HepG2 (cell line): ENCODE results near the gene DDAH2. TPM values are rescaled to one million over a fixed set of nuclear protein-coding genes. Genes with fewer than 3 reads are reported as not detected.

Experiments
- DNMT1 ChIP-seq: sonication (generic); formaldehyde crosslinking; IDR thresholded peaks from 2 replicates; pipeline ENCODE4 v1.5.1; 2020; ENCODE audit warnings: mild to moderate bottlenecking, missing genetic modification reagents
- HES4 ChIP-seq: sonication (generic); formaldehyde crosslinking; IDR thresholded peaks from 2 replicates; pipeline ENCODE4 v1.9.0; 2021; ENCODE audit warnings: mild to moderate bottlenecking, missing genetic modification reagents, borderline replicate concordance
- NKX3-1 ChIP-seq: sonication (generic); formaldehyde crosslinking; IDR thresholded peaks from 2 replicates; pipeline ENCODE4 v1.5.0; 2020; ENCODE audit warnings: missing genetic modification reagents
- RARG ChIP-seq: sonication (generic); formaldehyde crosslinking; IDR thresholded peaks from 2 replicates; pipeline ENCODE4 v1.4.0; 2020; ENCODE audit warnings: low read depth, mild to moderate bottlenecking, missing genetic modification reagents
- SAP130 ChIP-seq: IDR thresholded peaks from 2 replicates; pipeline ENCODE4 v1.6.1; 2016; ENCODE audit warnings: low read depth
- ZBTB7A ChIP-seq: sonication (generic); formaldehyde crosslinking; IDR thresholded peaks from 2 replicates; pipeline ENCODE4 v1.8.0; 2022; ENCODE audit warnings: mild to moderate bottlenecking, missing genetic modification reagents
- ZBTB7B ChIP-seq: sonication (generic); formaldehyde crosslinking; IDR thresholded peaks from 2 replicates; pipeline ENCODE4 v1.4.0; 2020; ENCODE audit warnings: missing genetic modification reagents
- ZMYM4 ChIP-seq: sonication (generic); formaldehyde crosslinking; IDR thresholded peaks from 2 replicates; pipeline ENCODE4 v1.8.1; 2023; ENCODE audit warnings: mild to moderate bottlenecking, missing genetic modification reagents
- polyA plus RNA-seq, 8 experiments: library from polyadenylated mRNA; depleted of rRNA in 3 of 8; stranded (reverse) in 7 of 8; unstranded in 1 of 8; fragments of >200 nt; fragmentation: Illumina TruSeq in 4 of 8; extraction: Trizol in 4 of 8; gene quantifications; 2 replicates each; pipeline versions ENCODE4 v1.2.1 to v1.2.3, GENCODE V29; 2011 to 2016; ENCODE audit warnings: low read depth in 4 of 8, missing spikeins in 1 of 8, mixed read lengths in 1 of 8; ENCODE audit not compliant: insufficient read depth in 1 of 8
- total RNA-seq, 5 experiments: library from RNA; depleted of rRNA; stranded (reverse); fragments of >200 nt; fragmentation: Illumina TruSeq; extraction: Trizol; gene quantifications; 2 replicates each; pipeline ENCODE4 v1.2.3, GENCODE V29; 2016; ENCODE audit warnings: low read depth in 1 of 5
- TF ChIP-seq, protein P1 (sequence below): sonication (generic); formaldehyde crosslinking; IDR thresholded peaks from 2 replicates; pipeline ENCODE4 v1.5.1; 2020; ENCODE audit warnings: mild to moderate bottlenecking, missing genetic modification reagents, moderate library complexity
- TF ChIP-seq, protein P2 (sequence below): IDR thresholded peaks from 2 replicates; pipeline ENCODE4 v1.4.0; 2020; ENCODE audit warnings: mild to moderate bottlenecking, missing genetic modification reagents
- TF ChIP-seq, protein P3 (sequence below): sonication (generic); formaldehyde crosslinking; IDR thresholded peaks from 2 replicates; pipeline ENCODE4 v1.4.0; 2020; ENCODE audit warnings: missing genetic modification reagents; ENCODE audit errors: not compliant biosample characterization
- TF ChIP-seq, protein P4 (sequence below): sonication (generic); formaldehyde crosslinking; conservative IDR thresholded peaks from 2 replicates; pipeline ENCODE4 v1.8.1; 2023; ENCODE audit warnings: missing genetic modification reagents
- TF ChIP-seq, protein P5 (sequence below): sonication (generic); formaldehyde crosslinking; IDR thresholded peaks from 2 replicates; pipeline ENCODE4 v1.4.0; 2020; ENCODE audit warnings: missing genetic modification reagents

Gene DDAH2
- total and polyA plus RNA-seq, 2 of the 13 experiments (the other 11 are each of a cell fraction or from before 2014, with no cell fraction given): 16.4 to 21.1 TPM

DNA sequence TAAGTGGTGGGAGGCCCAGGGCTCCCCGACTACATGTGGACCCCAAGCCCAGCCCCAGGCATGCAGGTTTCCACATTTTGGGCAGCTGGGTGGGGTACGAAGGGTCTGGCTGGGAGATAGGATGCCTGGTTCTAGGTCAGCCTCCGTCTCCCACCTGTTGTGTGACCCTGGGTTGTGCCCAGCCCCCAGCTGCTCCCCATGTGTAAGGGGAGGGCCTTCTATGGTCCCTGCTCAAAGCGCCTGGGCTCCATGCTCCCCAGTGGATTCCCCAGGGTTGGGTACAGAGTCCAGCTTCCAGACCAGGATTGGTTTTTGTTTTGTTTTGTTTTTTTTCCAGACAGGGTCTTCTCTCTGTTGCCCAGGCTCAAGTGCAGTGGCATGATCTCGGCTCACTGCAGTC is 49.1 kb upstream of the DDAH2 start (continued):
- TF ChIP-seq, protein P1, sequence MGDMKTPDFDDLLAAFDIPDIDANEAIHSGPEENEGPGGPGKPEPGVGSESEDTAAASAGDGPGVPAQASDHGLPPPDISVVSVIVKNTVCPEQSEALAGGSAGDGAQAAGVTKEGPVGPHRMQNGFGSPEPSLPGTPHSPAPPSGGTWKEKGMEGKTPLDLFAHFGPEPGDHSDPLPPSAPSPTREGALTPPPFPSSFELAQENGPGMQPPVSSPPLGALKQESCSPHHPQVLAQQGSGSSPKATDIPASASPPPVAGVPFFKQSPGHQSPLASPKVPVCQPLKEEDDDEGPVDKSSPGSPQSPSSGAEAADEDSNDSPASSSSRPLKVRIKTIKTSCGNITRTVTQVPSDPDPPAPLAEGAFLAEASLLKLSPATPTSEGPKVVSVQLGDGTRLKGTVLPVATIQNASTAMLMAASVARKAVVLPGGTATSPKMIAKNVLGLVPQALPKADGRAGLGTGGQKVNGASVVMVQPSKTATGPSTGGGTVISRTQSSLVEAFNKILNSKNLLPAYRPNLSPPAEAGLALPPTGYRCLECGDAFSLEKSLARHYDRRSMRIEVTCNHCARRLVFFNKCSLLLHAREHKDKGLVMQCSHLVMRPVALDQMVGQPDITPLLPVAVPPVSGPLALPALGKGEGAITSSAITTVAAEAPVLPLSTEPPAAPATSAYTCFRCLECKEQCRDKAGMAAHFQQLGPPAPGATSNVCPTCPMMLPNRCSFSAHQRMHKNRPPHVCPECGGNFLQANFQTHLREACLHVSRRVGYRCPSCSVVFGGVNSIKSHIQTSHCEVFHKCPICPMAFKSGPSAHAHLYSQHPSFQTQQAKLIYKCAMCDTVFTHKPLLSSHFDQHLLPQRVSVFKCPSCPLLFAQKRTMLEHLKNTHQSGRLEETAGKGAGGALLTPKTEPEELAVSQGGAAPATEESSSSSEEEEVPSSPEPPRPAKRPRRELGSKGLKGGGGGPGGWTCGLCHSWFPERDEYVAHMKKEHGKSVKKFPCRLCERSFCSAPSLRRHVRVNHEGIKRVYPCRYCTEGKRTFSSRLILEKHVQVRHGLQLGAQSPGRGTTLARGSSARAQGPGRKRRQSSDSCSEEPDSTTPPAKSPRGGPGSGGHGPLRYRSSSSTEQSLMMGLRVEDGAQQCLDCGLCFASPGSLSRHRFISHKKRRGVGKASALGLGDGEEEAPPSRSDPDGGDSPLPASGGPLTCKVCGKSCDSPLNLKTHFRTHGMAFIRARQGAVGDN (CRISPR knock-in tag): peak; percentile 56
- TF ChIP-seq ZBTB7A (CRISPR knock-in tag) (0 out of 2 replicates have a peak, but pooled peaks have one; percentile 35), NKX3-1 (0 out of 2 replicates have a peak, but pooled peaks have one; percentile 30), ZMYM4 (peak; percentile 22; the same call in 1 of the 2 replicates), DNMT1 (0 out of 2 replicates have a peak, but pooled peaks have one; percentile 30), SAP130 (peak; percentile 64), RARG (0 out of 2 replicates have a peak, but pooled peaks have one; percentile 37), ZBTB7B (CRISPR knock-in tag) (peak; percentile 56; the same call in 1 of the 2 replicates), HES4 (no peak)
- TF ChIP-seq, protein P2, sequence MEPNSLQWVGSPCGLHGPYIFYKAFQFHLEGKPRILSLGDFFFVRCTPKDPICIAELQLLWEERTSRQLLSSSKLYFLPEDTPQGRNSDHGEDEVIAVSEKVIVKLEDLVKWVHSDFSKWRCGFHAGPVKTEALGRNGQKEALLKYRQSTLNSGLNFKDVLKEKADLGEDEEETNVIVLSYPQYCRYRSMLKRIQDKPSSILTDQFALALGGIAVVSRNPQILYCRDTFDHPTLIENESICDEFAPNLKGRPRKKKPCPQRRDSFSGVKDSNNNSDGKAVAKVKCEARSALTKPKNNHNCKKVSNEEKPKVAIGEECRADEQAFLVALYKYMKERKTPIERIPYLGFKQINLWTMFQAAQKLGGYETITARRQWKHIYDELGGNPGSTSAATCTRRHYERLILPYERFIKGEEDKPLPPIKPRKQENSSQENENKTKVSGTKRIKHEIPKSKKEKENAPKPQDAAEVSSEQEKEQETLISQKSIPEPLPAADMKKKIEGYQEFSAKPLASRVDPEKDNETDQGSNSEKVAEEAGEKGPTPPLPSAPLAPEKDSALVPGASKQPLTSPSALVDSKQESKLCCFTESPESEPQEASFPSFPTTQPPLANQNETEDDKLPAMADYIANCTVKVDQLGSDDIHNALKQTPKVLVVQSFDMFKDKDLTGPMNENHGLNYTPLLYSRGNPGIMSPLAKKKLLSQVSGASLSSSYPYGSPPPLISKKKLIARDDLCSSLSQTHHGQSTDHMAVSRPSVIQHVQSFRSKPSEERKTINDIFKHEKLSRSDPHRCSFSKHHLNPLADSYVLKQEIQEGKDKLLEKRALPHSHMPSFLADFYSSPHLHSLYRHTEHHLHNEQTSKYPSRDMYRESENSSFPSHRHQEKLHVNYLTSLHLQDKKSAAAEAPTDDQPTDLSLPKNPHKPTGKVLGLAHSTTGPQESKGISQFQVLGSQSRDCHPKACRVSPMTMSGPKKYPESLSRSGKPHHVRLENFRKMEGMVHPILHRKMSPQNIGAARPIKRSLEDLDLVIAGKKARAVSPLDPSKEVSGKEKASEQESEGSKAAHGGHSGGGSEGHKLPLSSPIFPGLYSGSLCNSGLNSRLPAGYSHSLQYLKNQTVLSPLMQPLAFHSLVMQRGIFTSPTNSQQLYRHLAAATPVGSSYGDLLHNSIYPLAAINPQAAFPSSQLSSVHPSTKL (CRISPR knock-in tag): 0 out of 2 replicates have a peak, but pooled peaks have one; percentile 19
- TF ChIP-seq, protein P3, sequence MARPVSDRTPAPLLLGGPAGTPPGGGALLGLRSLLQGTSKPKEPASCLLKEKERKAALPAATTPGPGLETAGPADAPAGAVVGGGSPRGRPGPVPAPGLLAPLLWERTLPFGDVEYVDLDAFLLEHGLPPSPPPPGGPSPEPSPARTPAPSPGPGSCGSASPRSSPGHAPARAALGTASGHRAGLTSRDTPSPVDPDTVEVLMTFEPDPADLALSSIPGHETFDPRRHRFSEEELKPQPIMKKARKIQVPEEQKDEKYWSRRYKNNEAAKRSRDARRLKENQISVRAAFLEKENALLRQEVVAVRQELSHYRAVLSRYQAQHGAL (CRISPR knock-in tag): peak; percentile 38
- TF ChIP-seq, protein P4, sequence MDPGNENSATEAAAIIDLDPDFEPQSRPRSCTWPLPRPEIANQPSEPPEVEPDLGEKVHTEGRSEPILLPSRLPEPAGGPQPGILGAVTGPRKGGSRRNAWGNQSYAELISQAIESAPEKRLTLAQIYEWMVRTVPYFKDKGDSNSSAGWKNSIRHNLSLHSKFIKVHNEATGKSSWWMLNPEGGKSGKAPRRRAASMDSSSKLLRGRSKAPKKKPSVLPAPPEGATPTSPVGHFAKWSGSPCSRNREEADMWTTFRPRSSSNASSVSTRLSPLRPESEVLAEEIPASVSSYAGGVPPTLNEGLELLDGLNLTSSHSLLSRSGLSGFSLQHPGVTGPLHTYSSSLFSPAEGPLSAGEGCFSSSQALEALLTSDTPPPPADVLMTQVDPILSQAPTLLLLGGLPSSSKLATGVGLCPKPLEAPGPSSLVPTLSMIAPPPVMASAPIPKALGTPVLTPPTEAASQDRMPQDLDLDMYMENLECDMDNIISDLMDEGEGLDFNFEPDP (CRISPR knock-in tag): no peak
- TF ChIP-seq, protein P5, sequence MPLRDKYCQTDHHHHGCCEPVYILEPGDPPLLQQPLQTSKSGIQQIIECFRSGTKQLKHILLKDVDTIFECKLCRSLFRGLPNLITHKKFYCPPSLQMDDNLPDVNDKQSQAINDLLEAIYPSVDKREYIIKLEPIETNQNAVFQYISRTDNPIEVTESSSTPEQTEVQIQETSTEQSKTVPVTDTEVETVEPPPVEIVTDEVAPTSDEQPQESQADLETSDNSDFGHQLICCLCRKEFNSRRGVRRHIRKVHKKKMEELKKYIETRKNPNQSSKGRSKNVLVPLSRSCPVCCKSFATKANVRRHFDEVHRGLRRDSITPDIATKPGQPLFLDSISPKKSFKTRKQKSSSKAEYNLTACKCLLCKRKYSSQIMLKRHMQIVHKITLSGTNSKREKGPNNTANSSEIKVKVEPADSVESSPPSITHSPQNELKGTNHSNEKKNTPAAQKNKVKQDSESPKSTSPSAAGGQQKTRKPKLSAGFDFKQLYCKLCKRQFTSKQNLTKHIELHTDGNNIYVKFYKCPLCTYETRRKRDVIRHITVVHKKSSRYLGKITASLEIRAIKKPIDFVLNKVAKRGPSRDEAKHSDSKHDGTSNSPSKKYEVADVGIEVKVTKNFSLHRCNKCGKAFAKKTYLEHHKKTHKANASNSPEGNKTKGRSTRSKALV (CRISPR knock-in tag): no peak
